HEK293T (cell line): ENCODE results near the gene SSRP1.
A peak's percentile ranks its signal among the peaks of the same experiment; 100 is the strongest.

Experiments
- CTCF ChIA-PET: fragments of 350-600 bp; formaldehyde crosslinking; extraction: SDS; loops from one replicate; lab custom pipeline; 2021; ENCODE audit warnings: antibody characterized with exemption, inconsistent platforms; lab: Yijun Ruan, JAX
- POLR2A ChIA-PET: fragments of 350-600 bp; formaldehyde crosslinking; extraction: SDS; loops from one replicate; lab custom pipeline; 2020; ENCODE audit warnings: antibody characterized with exemption, inconsistent platforms; lab: Yijun Ruan, JAX
- DNase-seq: peaks from one replicate; pipeline ENCODE4 v3.0.0; 2012; ENCODE audit warnings: mixed read lengths; ENCODE audit errors: extremely low spot score
- ARNT ChIP-seq: fragments of 450-650 bp; IDR thresholded peaks from 2 replicates; pipeline ENCODE4 v1.6.1; 2017; ENCODE audit warnings: mild to moderate bottlenecking
- BHLHE40 ChIP-seq: fragments of 450-650 bp; IDR thresholded peaks from 2 replicates; pipeline ENCODE4 v1.6.1; 2016; ENCODE audit warnings: mild to moderate bottlenecking, moderate library complexity, borderline replicate concordance
- CTBP1 ChIP-seq: fragments of 450-650 bp; IDR thresholded peaks from 2 replicates; pipeline ENCODE4 v1.6.1; 2016; ENCODE audit warnings: borderline replicate concordance
- ELF4 ChIP-seq: fragments of 450-650 bp; IDR thresholded peaks from 2 replicates; pipeline ENCODE4 v1.6.1; 2017; ENCODE audit warnings: antibody characterized with exemption
- FOXA1 ChIP-seq: fragments of 450-650 bp; IDR thresholded peaks from 2 replicates; pipeline ENCODE4 v1.6.1; 2016; ENCODE audit warnings: mild to moderate bottlenecking
- FOXK2 ChIP-seq: fragments of 450-650 bp; IDR thresholded peaks from 2 replicates; pipeline ENCODE4 v1.6.1; 2016; ENCODE audit warnings: mild to moderate bottlenecking
- FOXM1 ChIP-seq: fragments of 450-650 bp; IDR thresholded peaks from 2 replicates; pipeline ENCODE4 v1.6.1; 2017; ENCODE audit warnings: mild to moderate bottlenecking, borderline replicate concordance
- HDGF ChIP-seq: fragments of 450-650 bp; IDR thresholded peaks from 2 replicates; pipeline ENCODE4 v1.6.1; 2017; ENCODE audit warnings: antibody characterized with exemption, borderline replicate concordance
- L3MBTL2 ChIP-seq: fragments of 450-650 bp; conservative IDR thresholded peaks from 2 replicates; pipeline ENCODE4 v1.6.1; 2016; ENCODE audit warnings: mild to moderate bottlenecking
- LEF1 ChIP-seq: fragments of 450-650 bp; IDR thresholded peaks from 2 replicates; pipeline ENCODE4 v1.6.1; 2017; ENCODE audit warnings: mild to moderate bottlenecking, borderline replicate concordance
- NFRKB ChIP-seq: fragments of 450-650 bp; IDR thresholded peaks from 2 replicates; pipeline ENCODE4 v1.6.1; 2016; ENCODE audit warnings: mild to moderate bottlenecking, moderate library complexity
- PKNOX1 ChIP-seq: fragments of 450-650 bp; IDR thresholded peaks from 2 replicates; pipeline ENCODE4 v1.6.1; 2016
- SP1 ChIP-seq: fragments of 450-650 bp; IDR thresholded peaks from 2 replicates; pipeline ENCODE4 v1.6.1; 2017
- SUZ12 ChIP-seq: fragments of 450-650 bp; IDR thresholded peaks from 2 replicates; pipeline ENCODE4 v1.6.1; 2016; ENCODE audit warnings: mild to moderate bottlenecking
- TARDBP ChIP-seq: fragments of 450-650 bp; IDR thresholded peaks from 2 replicates; pipeline ENCODE4 v1.6.1; 2016
- ZNF384 ChIP-seq: fragments of 450-650 bp; IDR thresholded peaks from 2 replicates; pipeline ENCODE4 v1.6.1; 2016

SSRP1 gene

GRCh38 chr11:57335343-57336110, at the start of gene SSRP1:
Gene SSRP1 (minus strand): TSS chr11:57335892. CDS start chr11:57335121, 771 bp downstream.
- ChIA-PET CTCF (no interaction called here), POLR2A (interaction anchor here (0.7 to 7.3 kb wide), 10 partner anchors 10 to 377 kb away, joined by 3 to 121 read pairs (median 3); partner anchors contain the start of genes MED19, SLC43A1, TMX2 and TNKS1BP1)
- TF ChIP-seq ELF4, result peak; percentile 33; the same call in 1 of the 2 replicates
- no peak for TF ChIP-seq NFRKB
- peak; percentile 42; the same call in 1 of the 2 replicates for TF ChIP-seq L3MBTL2
- 0 out of 2 replicates have a peak, but pooled peaks have one; percentile 37 for TF ChIP-seq BHLHE40
- peak; percentile 89 for DNase-seq

- CTCF ChIA-PET, result no interaction called here
- POLR2A ChIA-PET, result no interaction called here
- TF ChIP-seq NFRKB, result no peak
- TF ChIP-seq ELF4, result no peak
- TF ChIP-seq LEF1, result no peak
- TF ChIP-seq FOXA1, result no peak
- no peak for TF ChIP-seq TARDBP
- no peak for TF ChIP-seq SUZ12
- TF ChIP-seq ZNF384, result no peak
- TF ChIP-seq CTBP1, result no peak
- no peak for TF ChIP-seq ARNT
- no peak for TF ChIP-seq L3MBTL2
- no peak for TF ChIP-seq BHLHE40
- TF ChIP-seq FOXM1, result no peak
- no peak for TF ChIP-seq FOXK2
- TF ChIP-seq SP1, result no peak
- no peak for TF ChIP-seq HDGF
- no peak for TF ChIP-seq PKNOX1
- no peak for DNase-seq
Measured at GRCh38 chr11:57380975-57381374, 45.3 kb upstream of the SSRP1 start, which contains the start of gene PRG3. Gene PRG3 (minus strand): TSS chr11:57381150. CDS start chr11:57380708, 442 bp downstream.

GRCh38 chr11:57379732-57380131, 44.0 kb upstream of the SSRP1 start:
- CTCF ChIA-PET, result interaction anchor here (0.5 kb wide), 1 partner anchor 141 kb away, joined by 4 read pairs; no protein-coding TSS in a partner anchor
- POLR2A ChIA-PET, result no interaction called here
- DNase-seq, result peak; percentile 26

GRCh38 chr11:57378186-57378585, 42.5 kb upstream of the SSRP1 start:
- no peak for DNase-seq
- POLR2A ChIA-PET, result no interaction called here
- CTCF ChIA-PET, result no interaction called here
- TF ChIP-seq FOXA1, result no peak
- TF ChIP-seq FOXK2, result no peak
- no peak for TF ChIP-seq LEF1
- no peak for TF ChIP-seq ZNF384
- no peak for TF ChIP-seq PKNOX1
- TF ChIP-seq L3MBTL2, result no peak
- TF ChIP-seq BHLHE40, result no peak
- no peak for TF ChIP-seq HDGF
- TF ChIP-seq FOXM1, result no peak
- no peak for TF ChIP-seq TARDBP
- no peak for TF ChIP-seq ELF4
- TF ChIP-seq SP1, result no peak
- TF ChIP-seq SUZ12, result no peak
- TF ChIP-seq ARNT, result no peak
- no peak for TF ChIP-seq NFRKB
- TF ChIP-seq CTBP1, result no peak

More at GRCh38 chr11:57379732-57380131, 44.0 kb upstream of the SSRP1 start:
- TF ChIP-seq ARNT (no peak), FOXK2 (no peak), ZNF384 (no peak), HDGF (no peak), NFRKB (no peak), CTBP1 (no peak), TARDBP (no peak), FOXA1 (no peak), L3MBTL2 (no peak), LEF1 (no peak), SUZ12 (no peak), PKNOX1 (no peak), SP1 (no peak), BHLHE40 (no peak), FOXM1 (no peak), ELF4 (no peak)

- no peak for DNase-seq
- ChIA-PET POLR2A (no interaction called here), CTCF (no interaction called here)
- TF ChIP-seq ELF4 (no peak), TARDBP (no peak), FOXM1 (no peak), FOXK2 (no peak), SUZ12 (no peak), FOXA1 (no peak), SP1 (no peak)
Measured at GRCh38 chr11:57377107-57377506, 41.4 kb upstream of the SSRP1 start.
